K562 (cell line): ENCODE results near the gene TAF1A. TPM values are rescaled to one million over a fixed set of nuclear protein-coding genes. Genes with fewer than 3 reads are reported as not detected.
A peak's percentile ranks its signal among the peaks of the same experiment; 100 is the strongest.

Experiments
- ATAC-seq: fragments of 200-7000 bp; cut with Tn5 transposase; 3 replicates; pipeline ENCODE4 v1.9.1; 2020; ENCODE audit warnings: moderate library complexity
- BruUV-seq: library from RNA; stranded (reverse); fragments of 400-500 nt; replicated peaks from 2 replicates; lab custom pipeline; 2021; lab: Mats Ljungman, UMichigan
- CTCF ChIA-PET: fragments of 300-600 bp; formaldehyde crosslinking; extraction: SDS; loops from one replicate; lab custom pipeline; 2021; ENCODE audit warnings: low intra/inter-chr PET ratio; lab: Yijun Ruan, JAX
- POLR2A ChIA-PET: fragments of 300-600, 350-650 bp; sonication (Branson Sonifier 250); formaldehyde crosslinking; extraction: SDS; loops from one replicate; lab custom pipeline; 2021; ENCODE audit warnings: antibody characterized with exemption, inconsistent platforms; lab: Yijun Ruan, JAX
- DNase-seq, 4 experiments: peaks; one replicate each; pipeline versions ENCODE4 v3.0.0 to v3.0.0-alpha.2; 2011 to 2018; ENCODE audit warnings: low spot score in 3 of 4, mixed read lengths in 3 of 4; ENCODE audit errors: extremely low read depth in 1 of 4
- FAIRE-seq: peaks from 2 replicates; lab custom pipeline; 2011; peaks lifted over from hg19 to GRCh38; lab: Jason Lieb, UNC
- H2AFZ ChIP-seq: 2 replicates; pipeline ENCODE4 v1.6.0; 2011; ENCODE audit warnings: low read depth, low read length, control low read depth, inconsistent platforms
- H3K27ac ChIP-seq: fragments of 200-600 bp; 3 replicates; pipeline ENCODE4 v1.8.0; 2011; ENCODE audit warnings: low read depth, mild to moderate bottlenecking, control low read depth, inconsistent platforms, low read length, moderate library complexity, mixed read lengths; ENCODE audit errors: extremely low read depth
- H3K27me3 ChIP-seq, 2 experiments: fragments of 300-600 bp in 1 of 2; 2 replicates in 1 of 2; 3 replicates in 1 of 2; pipeline versions ENCODE4 v1.6.0 to v1.8.0; 2011; ENCODE audit warnings: inconsistent platforms in 2 of 2, low read length in 2 of 2, mild to moderate bottlenecking in 1 of 2, mixed read lengths in 1 of 2, moderate library complexity in 1 of 2; ENCODE audit not compliant: control insufficient read depth in 2 of 2, insufficient read depth in 2 of 2
- H3K36me3 ChIP-seq: fragments of 300-600 bp; 3 replicates; pipeline ENCODE4 v1.8.0; 2011; ENCODE audit warnings: mild to moderate bottlenecking, low read length, inconsistent platforms; ENCODE audit not compliant: control insufficient read depth, insufficient read depth
- H3K4me1 ChIP-seq, 2 experiments: fragments of 200-600 bp in 1 of 2; replicated peaks in 1 of 2; 2 replicates in 1 of 2; 3 replicates in 1 of 2; pipeline versions ENCODE4 v1.5.1 to v1.8.0; 2011; ENCODE audit warnings: inconsistent platforms in 2 of 2, low read length in 2 of 2, mild to moderate bottlenecking in 1 of 2, mixed read lengths in 1 of 2, moderate library complexity in 1 of 2; ENCODE audit not compliant: control insufficient read depth in 2 of 2, insufficient read depth in 2 of 2
- H3K4me2 ChIP-seq: 2 replicates; pipeline ENCODE4 v1.6.1; 2011; ENCODE audit warnings: low read length, control low read depth, inconsistent platforms, mixed read lengths; ENCODE audit not compliant: insufficient read depth
- H3K4me3 ChIP-seq: fragments of 200-600 bp; sonication (generic), shearing (Covaris generic); 2 replicates; pipeline ENCODE4 v1.5.1; 2016; ENCODE audit warnings: control low read depth, inconsistent platforms
- H3K79me2 ChIP-seq: fragments of 200-600 bp; 3 replicates; pipeline ENCODE4 v1.8.0; 2011; ENCODE audit warnings: low read length, inconsistent platforms; ENCODE audit not compliant: control insufficient read depth, insufficient read depth
- H3K9ac ChIP-seq, 2 experiments: 2 replicates each; pipeline versions ENCODE4 v1.6.0 to v1.6.1; 2011; ENCODE audit warnings: low read depth in 2 of 2, low read length in 2 of 2, control low read depth in 1 of 2, inconsistent platforms in 1 of 2, mild to moderate bottlenecking in 1 of 2, mixed read lengths in 1 of 2; ENCODE audit not compliant: insufficient read depth in 1 of 2
- H3K9me1 ChIP-seq: one replicate; pipeline ENCODE4 v1.6.0; 2011; ENCODE audit warnings: inconsistent platforms, mild to moderate bottlenecking, low read length, moderate library complexity; ENCODE audit not compliant: control insufficient read depth, insufficient read depth
- H3K9me3 ChIP-seq: replicated peaks from 2 replicates; pipeline ENCODE4 v1.5.1; 2011; ENCODE audit warnings: low read depth, low read length, inconsistent platforms; ENCODE audit not compliant: control insufficient read depth, insufficient read depth
- H4K20me1 ChIP-seq: replicated peaks from 2 replicates; pipeline ENCODE4 v1.6.1; 2011; ENCODE audit warnings: low read length, inconsistent platforms, mixed read lengths; ENCODE audit not compliant: control insufficient read depth, insufficient read depth
- EP300 ChIP-seq: IDR thresholded peaks from 2 replicates; pipeline ENCODE4 v1.6.1; 2012; ENCODE audit warnings: low read length, improper control_type of control experiment
- IFI16 ChIP-seq: fragments of 250-450 bp; sonication (Bioruptor Pico); IDR thresholded peaks from 2 replicates; pipeline ENCODE4 v2.1.2; 2022; ENCODE audit warnings: mild to moderate bottlenecking, inconsistent platforms
- NFIC ChIP-seq: fragments of 450-650 bp; IDR thresholded peaks from 2 replicates; pipeline ENCODE4 v1.6.1; 2017; ENCODE audit warnings: mild to moderate bottlenecking, inconsistent platforms
- NFIX ChIP-seq: fragments of 250-450 bp; sonication (Bioruptor Pico); IDR thresholded peaks from 2 replicates; pipeline ENCODE4 v1.4.0; 2020; ENCODE audit warnings: low read depth, mild to moderate bottlenecking, moderate library complexity
- PRDM10 ChIP-seq: fragments of 450-650 bp; IDR thresholded peaks from 2 replicates; pipeline ENCODE4 v1.6.1; 2018; ENCODE audit not compliant: partially characterized antibody
- ZNF133 ChIP-seq: fragments of 250-450 bp; sonication (Bioruptor Pico); IDR thresholded peaks from 2 replicates; pipeline ENCODE4 v1.4.0; 2020; ENCODE audit warnings: mild to moderate bottlenecking
- ZNF239 ChIP-seq: fragments of 250-450 bp; sonication (Bioruptor Pico); IDR thresholded peaks from 2 replicates; pipeline ENCODE4 v1.4.0; 2020; ENCODE audit warnings: mild to moderate bottlenecking
- WGBS: fragments of 100-300 bp; shearing (Covaris generic); methylation state at CpG from one replicate; pipeline ENCODE4 v1.1.6; 2016; ENCODE audit warnings: low coverage, mixed read lengths; ENCODE audit not compliant: insufficient coverage; ENCODE audit errors: missing lambda C conversion rate; 5-methylcytosine and 5-hydroxymethylcytosine counted together
- in situ Hi-C: fragments of 300-500 bp; cut with MboI; formaldehyde crosslinking; loops from 4 replicates; pipeline ENCODE4 v1.15.0; 2018; ENCODE audit warnings: inconsistent platforms, mixed read lengths
- intact Hi-C: fragments of 100-400 bp; cut with micrococcal nuclease; formaldehyde crosslinking; loops from 2 replicates; pipeline ENCODE4 v1.14.2; 2022
- polyA plus RNA-seq, 8 experiments: library from polyadenylated mRNA; depleted of rRNA in 4 of 8; stranded (reverse) in 5 of 8; unstranded in 3 of 8; fragments of >200 nt; fragmentation: Nextera tagmentation in 2 of 8; fragmentation: Illumina TruSeq in 1 of 8; extraction: Ambion mirVana in 2 of 8; extraction: Trizol in 1 of 8; gene quantifications; 2 replicates each; pipeline versions ENCODE4 v1.2.1 to v1.2.3, GENCODE V29; 2011 to 2014; ENCODE audit warnings: inconsistent platforms in 1 of 8, missing spikeins in 1 of 8
- total RNA-seq, 7 experiments: library from RNA; depleted of rRNA in 6 of 7; stranded (reverse); fragments of >200 nt in 6 of 7; fragmentation: Illumina TruSeq in 2 of 7; extraction: Trizol in 2 of 7; gene quantifications; 2 replicates each; pipeline versions ENCODE4 v1.2.1 to v1.2.3, GENCODE V29; 2011 to 2021; ENCODE audit warnings: low replicate concordance in 1 of 7
- TF ChIP-seq, protein P1 (sequence below): conservative IDR thresholded peaks from 2 replicates; pipeline ENCODE4 v1.6.1; 2011; ENCODE audit warnings: low read depth, mild to moderate bottlenecking, low read length; ENCODE audit not compliant: control insufficient read depth

The TAF1A gene
- total and polyA plus RNA-seq, 9 of the 15 experiments (the other 6 are each of a cell fraction or from before 2014, with no cell fraction given), result 17.8 to 36.8 (median 25.3) TPM

GRCh38 chr1:222592171-222592570 is 2.4 kb upstream of the TAF1A start (continued):
- TF ChIP-seq, protein P1, sequence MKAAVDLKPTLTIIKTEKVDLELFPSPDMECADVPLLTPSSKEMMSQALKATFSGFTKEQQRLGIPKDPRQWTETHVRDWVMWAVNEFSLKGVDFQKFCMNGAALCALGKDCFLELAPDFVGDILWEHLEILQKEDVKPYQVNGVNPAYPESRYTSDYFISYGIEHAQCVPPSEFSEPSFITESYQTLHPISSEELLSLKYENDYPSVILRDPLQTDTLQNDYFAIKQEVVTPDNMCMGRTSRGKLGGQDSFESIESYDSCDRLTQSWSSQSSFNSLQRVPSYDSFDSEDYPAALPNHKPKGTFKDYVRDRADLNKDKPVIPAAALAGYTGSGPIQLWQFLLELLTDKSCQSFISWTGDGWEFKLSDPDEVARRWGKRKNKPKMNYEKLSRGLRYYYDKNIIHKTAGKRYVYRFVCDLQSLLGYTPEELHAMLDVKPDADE, result no peak
- no peak for TF ChIP-seq PRDM10
- TF ChIP-seq EP300, result no peak
- TF ChIP-seq, all 486 proteins: peak for 2

DNA sequence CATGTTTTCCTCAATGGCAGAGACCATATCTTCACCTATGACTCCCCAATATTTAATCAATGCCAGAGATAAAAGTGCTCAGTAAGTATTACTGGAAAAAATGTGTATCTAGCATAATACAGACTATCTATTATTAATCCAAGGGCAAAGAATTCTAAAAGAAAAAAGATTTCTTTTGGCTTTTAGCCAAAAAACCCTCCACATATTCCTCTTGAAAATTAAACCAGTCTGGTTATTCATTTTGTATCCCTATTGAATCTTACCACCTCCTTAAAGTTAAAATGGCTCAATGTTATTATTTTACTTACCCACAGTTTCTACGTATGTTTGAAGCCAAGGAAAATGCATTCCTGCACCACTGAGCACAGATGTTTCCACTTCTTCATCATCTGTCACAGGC is 1.6 kb downstream of the TAF1A start:
- Histone ChIP-seq H3K4me2 (peak overlapping the region; percentile 16; the same call in 1 of the 2 replicates), H2AFZ (no peak overlapping the region), H3K36me3 (peaks cover 48% of the 10 kb centered on the region), H3K9me1 (no peaks in the 10 kb centered on the region), H3K9me3 (no peaks in the 10 kb centered on the region), H3K4me1 (peaks cover 0 to 3% of the 10 kb centered on the region in 2 experiments; a peak in 2 of 5 replicates), H3K4me3 (no peak overlapping the region), H3K79me2 (peaks cover 49% of the 10 kb centered on the region), H3K27me3 (no peaks in the 10 kb centered on the region; a peak in 1 of 5 replicates), H4K20me1 (no peaks in the 10 kb centered on the region), H3K27ac (no peak overlapping the region), H3K9ac (no peak overlapping the region; a peak in 1 of 4 replicates)
- DNase-seq (no peak), ATAC-seq (no peak), FAIRE-seq (no peak)
- WGBS, result 68% methylated on average over 1 of the region's 1 CpG
- CTCF ChIA-PET, result no interaction called here
- TF ChIP-seq NFIX (CRISPR knock-in tag) (peak; percentile 71), NFIC (peak; percentile 93), IFI16 (no peak), ZNF239 (no peak), ZNF133 (no peak)
- POLR2A ChIA-PET, result no interaction called here
- BruUV-seq, result no TSS peak
- intact Hi-C loops (loop anchor here (2.0 kb wide), 2 partner anchors 31 to 123 kb away; partner anchors contain the start of gene MIA3), in situ Hi-C loops (no loop called here)
